Nephron progenitor cell (in vitro differentiated cells): Measurements from ENCODE around the gene TRAK2.

Experiments used
- DNase-seq: peaks from one replicate; pipeline ENCODE4 v3.0.0; 2021
- H3K27ac Mint-ChIP-seq: 2 replicates; pipeline ENCODE4 v1.8.0; 2021; ENCODE audit warnings: mild to moderate bottlenecking, moderate library complexity, mixed read lengths
- H3K27me3 Mint-ChIP-seq: 2 replicates; pipeline ENCODE4 v1.8.0; 2021; ENCODE audit warnings: mild to moderate bottlenecking, low read depth, mixed read lengths; ENCODE audit not compliant: poor library complexity
- H3K36me3 Mint-ChIP-seq: 2 replicates; pipeline ENCODE4 v1.8.0; 2021; ENCODE audit warnings: low read depth, mixed read lengths
- H3K4me1 Mint-ChIP-seq: 2 replicates; pipeline ENCODE4 v1.8.0; 2021; ENCODE audit warnings: mixed read lengths
- H3K4me3 Mint-ChIP-seq: 2 replicates; pipeline ENCODE4 v1.8.0; 2021; ENCODE audit warnings: mild to moderate bottlenecking, moderate library complexity, mixed read lengths
- H3K9me3 Mint-ChIP-seq: 2 replicates; pipeline ENCODE4 v1.8.0; 2021; ENCODE audit warnings: mild to moderate bottlenecking, moderate library complexity, mixed read lengths
- CTCF ChIP-seq: fragments of 200-600 bp; sonication (generic); IDR thresholded peaks from 2 replicates; pipeline ENCODE4 v1.5.0; 2021; ENCODE audit warnings: antibody characterized with exemption

Gene TRAK2

GRCh38 chr2:201366146-201366545 is 85.1 kb downstream of the TRAK2 start:
- no peak overlapping the region for H3K27ac Mint-ChIP-seq
- DNase-seq = no peak
- no peak overlapping the region for H3K4me3 Mint-ChIP-seq
- H3K9me3 Mint-ChIP-seq = peaks cover 69% of the 10 kb centered on the region
- no peak for TF ChIP-seq CTCF
- H3K36me3 Mint-ChIP-seq = peaks cover 63% of the 10 kb centered on the region
- no peaks in the 10 kb centered on the region for H3K4me1 Mint-ChIP-seq
- peaks cover 4% of the 10 kb centered on the region for H3K27me3 Mint-ChIP-seq

GRCh38 chr2:201363857-201364560 is 87.2 kb downstream of the TRAK2 start:
- no peaks in the 10 kb centered on the region for H3K4me1 Mint-ChIP-seq
- H3K9me3 Mint-ChIP-seq = peaks cover 59% of the 10 kb centered on the region
- no peak overlapping the region for H3K4me3 Mint-ChIP-seq
- peak; percentile 76 for TF ChIP-seq CTCF
- H3K27me3 Mint-ChIP-seq = peaks cover 4% of the 10 kb centered on the region
- no peak for DNase-seq
- peaks cover 48% of the 10 kb centered on the region for H3K36me3 Mint-ChIP-seq
- no peak overlapping the region for H3K27ac Mint-ChIP-seq

- no peak for DNase-seq
- Mint-ChIP-seq H3K27me3 (peaks cover 3% of the 10 kb centered on the region), H3K27ac (no peak overlapping the region), H3K9me3 (peaks cover 43% of the 10 kb centered on the region), H3K4me3 (no peak overlapping the region), H3K36me3 (peaks cover 37% of the 10 kb centered on the region), H3K4me1 (peaks cover 7% of the 10 kb centered on the region)
- TF ChIP-seq CTCF = no peak
These were observed 88.9 kb downstream of the TRAK2 start for GRCh38 chr2:201362396-201362795.

GRCh38 chr2:201361078-201361733 is 90.1 kb downstream of the TRAK2 start:
- no peaks in the 10 kb centered on the region for H3K27me3 Mint-ChIP-seq
- TF ChIP-seq CTCF = no peak
- no peak for DNase-seq
- no peak overlapping the region for H3K27ac Mint-ChIP-seq
- H3K4me3 Mint-ChIP-seq = no peak overlapping the region
- H3K36me3 Mint-ChIP-seq = peaks cover 26% of the 10 kb centered on the region
- peaks cover 31% of the 10 kb centered on the region for H3K9me3 Mint-ChIP-seq
- H3K4me1 Mint-ChIP-seq = peaks cover 15% of the 10 kb centered on the region

- DNase-seq = no peak
- TF ChIP-seq CTCF = no peak
- Mint-ChIP-seq H3K9me3 (peaks cover 23% of the 10 kb centered on the region), H3K4me3 (no peak overlapping the region), H3K27ac (no peak overlapping the region), H3K4me1 (peaks cover 15% of the 10 kb centered on the region), H3K36me3 (peaks cover 26% of the 10 kb centered on the region), H3K27me3 (no peaks in the 10 kb centered on the region)
These were observed 91.0 kb downstream of the TRAK2 start for GRCh38 chr2:201360256-201360655.

- no peaks in the 10 kb centered on the region for H3K27me3 Mint-ChIP-seq
- H3K4me3 Mint-ChIP-seq = no peak overlapping the region
- no peak for TF ChIP-seq CTCF
- peaks cover 17% of the 10 kb centered on the region for H3K36me3 Mint-ChIP-seq
- no peak overlapping the region for H3K27ac Mint-ChIP-seq
- peaks cover 15% of the 10 kb centered on the region for H3K4me1 Mint-ChIP-seq
- no peak for DNase-seq
- H3K9me3 Mint-ChIP-seq = peaks cover 11% of the 10 kb centered on the region
These were observed 92.6 kb downstream of the TRAK2 start for GRCh38 chr2:201358684-201359083.
